ENCODE data around the gene OPN5.

Gene OPN5

DNA sequence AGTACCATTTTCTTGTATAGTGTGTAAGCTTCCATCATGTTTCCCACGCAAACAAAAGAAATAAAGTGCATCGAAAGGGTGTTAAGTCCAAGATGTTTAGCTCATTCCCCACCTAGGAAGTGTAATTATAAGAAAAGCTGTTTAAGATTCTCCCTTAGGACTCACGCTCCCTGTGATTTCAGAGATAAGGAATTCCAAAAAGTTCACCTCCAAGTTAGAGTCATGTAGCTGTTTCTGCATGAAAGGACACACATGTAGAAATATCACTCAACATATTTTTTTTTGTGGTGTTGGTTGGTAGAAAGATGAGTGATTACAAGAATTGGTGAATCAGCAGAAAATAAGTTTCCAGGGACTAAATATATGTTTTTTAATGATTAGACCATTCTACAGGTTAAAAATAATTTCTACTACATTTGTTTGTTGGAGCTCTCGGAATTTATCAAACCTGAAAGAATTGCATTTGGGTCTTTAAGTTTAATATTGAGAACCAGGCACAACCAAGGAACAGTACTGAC is 10.4 kb downstream of the OPN5 start:
- TF ChIP-seq, protein P1, sequence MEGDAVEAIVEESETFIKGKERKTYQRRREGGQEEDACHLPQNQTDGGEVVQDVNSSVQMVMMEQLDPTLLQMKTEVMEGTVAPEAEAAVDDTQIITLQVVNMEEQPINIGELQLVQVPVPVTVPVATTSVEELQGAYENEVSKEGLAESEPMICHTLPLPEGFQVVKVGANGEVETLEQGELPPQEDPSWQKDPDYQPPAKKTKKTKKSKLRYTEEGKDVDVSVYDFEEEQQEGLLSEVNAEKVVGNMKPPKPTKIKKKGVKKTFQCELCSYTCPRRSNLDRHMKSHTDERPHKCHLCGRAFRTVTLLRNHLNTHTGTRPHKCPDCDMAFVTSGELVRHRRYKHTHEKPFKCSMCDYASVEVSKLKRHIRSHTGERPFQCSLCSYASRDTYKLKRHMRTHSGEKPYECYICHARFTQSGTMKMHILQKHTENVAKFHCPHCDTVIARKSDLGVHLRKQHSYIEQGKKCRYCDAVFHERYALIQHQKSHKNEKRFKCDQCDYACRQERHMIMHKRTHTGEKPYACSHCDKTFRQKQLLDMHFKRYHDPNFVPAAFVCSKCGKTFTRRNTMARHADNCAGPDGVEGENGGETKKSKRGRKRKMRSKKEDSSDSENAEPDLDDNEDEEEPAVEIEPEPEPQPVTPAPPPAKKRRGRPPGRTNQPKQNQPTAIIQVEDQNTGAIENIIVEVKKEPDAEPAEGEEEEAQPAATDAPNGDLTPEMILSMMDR (IDR thresholded peaks at IDR 0.05): no peak

DNA sequence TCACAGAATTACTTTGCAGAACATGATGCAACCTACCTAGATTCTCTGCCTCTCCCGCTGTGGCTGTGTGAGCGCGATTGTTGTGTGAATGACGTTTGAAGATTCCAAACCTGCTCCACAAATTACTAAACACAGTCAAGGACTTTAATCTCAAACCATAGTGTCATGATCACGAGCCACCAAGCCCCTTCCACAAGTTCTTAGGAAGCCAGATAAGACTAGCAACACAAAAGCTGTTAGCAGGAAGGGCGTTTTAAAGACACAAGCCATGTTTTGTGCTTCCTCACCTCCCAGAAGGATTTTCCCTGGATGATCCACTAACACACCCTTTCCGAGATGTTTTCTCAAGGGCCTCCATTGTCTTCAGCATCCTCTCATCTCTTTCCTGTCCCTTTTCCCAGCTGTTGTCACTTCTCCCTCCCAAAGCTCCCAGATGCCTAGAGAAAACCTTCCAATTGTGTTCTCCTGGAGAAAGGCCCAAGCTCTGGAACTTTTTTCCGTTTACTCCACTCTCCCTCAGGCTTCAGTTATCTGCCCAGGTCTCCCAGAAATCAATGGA is 12.8 kb downstream of the OPN5 start:
- TF ChIP-seq, protein P1 (IDR thresholded peaks at IDR 0.05): no peak

DNA sequence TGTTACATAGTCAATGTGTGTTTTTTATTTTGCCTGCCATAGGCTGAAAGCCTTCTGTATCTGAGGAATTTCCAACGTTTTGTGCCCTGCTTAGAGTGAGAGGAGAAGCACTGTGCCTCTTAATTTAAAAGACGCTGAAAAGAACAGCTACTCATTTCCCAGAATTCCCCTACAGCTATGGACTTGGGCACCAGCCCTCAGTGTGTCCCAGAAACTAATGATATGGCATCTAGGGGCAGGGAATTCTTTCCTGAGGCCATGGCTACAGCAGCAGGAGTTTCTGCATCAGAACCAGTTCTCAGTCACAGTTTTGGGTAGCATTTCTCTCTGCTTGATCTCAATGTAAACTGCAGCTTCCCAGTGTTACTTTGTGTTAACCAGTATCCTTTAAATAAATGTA is 20.2 kb downstream of the OPN5 start:
- TF ChIP-seq, protein P1 (IDR thresholded peaks at IDR 0.05): no peak

DNA sequence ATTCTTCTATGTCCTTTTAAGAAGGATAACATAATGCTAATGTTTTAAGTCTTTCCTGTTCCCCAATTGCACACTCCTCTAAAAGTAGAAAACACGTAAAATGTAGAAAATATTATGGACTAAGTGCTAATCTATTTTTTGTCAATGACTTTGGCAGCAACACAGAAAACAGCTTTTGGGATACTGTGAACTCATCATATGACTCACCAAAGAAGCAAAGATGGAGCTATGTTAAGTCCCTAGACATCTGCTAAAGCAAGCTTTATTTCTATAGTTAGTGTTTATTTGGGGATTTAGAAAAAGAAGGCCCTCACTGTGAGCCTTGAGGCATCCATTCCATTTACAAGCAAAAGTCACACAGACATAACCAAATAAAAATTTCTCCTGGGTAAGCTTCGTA is 23.0 kb downstream of the OPN5 start:
- TF ChIP-seq, protein P1 (IDR thresholded peaks at IDR 0.05): no peak

DNA sequence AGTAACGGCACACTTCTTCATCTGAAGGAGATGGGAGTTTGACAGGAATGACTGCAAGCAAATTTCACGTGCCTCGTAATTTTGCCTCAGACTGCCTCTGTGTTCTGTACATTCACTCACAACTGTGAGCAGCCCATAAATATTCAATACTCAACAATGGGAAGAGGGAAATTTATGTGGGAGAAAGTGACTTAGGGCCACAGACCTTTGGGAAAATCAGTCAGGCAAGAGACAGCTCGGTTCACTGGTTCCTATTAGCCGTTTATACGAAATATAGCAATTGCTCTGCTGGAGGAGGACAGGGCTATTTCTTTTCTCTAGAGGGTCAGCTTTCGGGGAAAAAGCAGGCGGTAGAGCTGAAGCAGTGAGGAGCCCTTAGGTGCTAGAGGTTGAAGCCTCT is 28.0 kb downstream of the OPN5 start:
- TF ChIP-seq, protein P1 (IDR thresholded peaks at IDR 0.05): no peak

DNA sequence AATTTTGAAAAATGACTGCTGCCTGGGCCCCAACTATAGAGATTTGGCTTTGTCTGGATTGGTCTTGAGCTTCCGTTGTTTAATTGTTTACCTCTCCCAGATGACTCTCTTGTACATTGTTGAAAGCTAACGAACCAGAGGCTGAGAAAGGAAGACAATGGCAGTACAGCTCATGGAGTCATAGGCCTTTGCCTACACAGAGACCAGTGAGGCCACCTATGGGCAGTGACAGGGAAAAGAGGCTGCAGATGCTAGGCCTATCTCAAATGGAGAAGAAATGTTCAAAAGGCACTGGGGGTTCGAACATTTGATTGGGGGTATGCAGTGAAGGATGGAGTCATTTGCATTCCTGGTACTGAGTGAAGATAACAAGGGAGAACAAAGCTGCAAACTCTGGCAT is 29.1 kb downstream of the OPN5 start:
- TF ChIP-seq, protein P1 (IDR thresholded peaks at IDR 0.05): no peak

DNA sequence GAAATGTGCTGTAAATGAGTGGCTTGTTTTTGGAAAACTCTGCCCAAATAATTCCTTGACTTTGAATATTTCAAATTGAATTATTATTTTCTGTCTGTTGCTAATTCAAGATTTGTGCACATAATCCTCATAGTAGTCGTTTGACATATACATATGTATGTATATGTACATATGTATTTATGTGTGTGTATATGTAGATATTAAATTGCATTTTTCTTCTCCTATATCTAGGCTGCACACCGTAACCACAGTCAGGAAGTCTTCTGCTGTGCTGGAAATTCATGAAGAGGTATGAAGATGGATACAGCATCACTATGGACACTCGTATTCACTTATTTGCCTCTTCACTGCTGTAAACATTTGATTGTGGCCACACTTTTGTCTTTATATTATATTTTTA is 29.6 kb downstream of the OPN5 start:
- TF ChIP-seq, protein P1 (IDR thresholded peaks at IDR 0.05): no peak

DNA sequence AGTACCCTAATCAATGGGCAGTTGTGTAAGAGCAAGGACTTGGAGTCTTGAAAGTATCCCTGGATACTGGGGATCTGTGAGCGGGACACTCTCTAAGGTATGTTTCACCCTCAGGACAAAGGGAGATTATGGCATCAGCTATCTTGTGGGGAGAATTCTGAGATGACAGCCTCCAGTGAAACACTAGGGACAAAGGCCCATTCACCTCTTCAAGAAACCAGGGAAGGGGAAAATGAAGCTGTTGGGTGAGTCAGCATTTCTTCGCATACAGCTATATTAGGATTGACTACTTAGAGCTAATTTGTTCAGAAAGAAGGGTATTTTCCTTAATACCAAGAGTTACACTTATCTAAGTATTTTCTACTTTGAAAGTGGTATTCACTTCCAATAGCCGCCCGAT is 35.9 kb downstream of the OPN5 start:
- TF ChIP-seq, protein P1 (IDR thresholded peaks at IDR 0.05): no peak
